Measurements from ENCODE around the gene LAMA2. TPM values are rescaled to one million over a fixed set of nuclear protein-coding genes. Genes with fewer than 3 reads are reported as not detected.

The LAMA2 gene
- total RNA-seq, 1 donor from 2014 or later: 54.0 TPM

- DNase-seq (ENCODE audit: extremely low spot score, unreplicated experiment): no peak
- Mint-ChIP-seq H3K4me3 (no peak overlapping the region), H3K27me3 (no peaks in the 10 kb centered on the region), H3K36me3 (peaks cover 4% of the 10 kb centered on the region), H3K4me1 (ENCODE audit: unreplicated experiment) (peaks cover 12% of the 10 kb centered on the region), H3K9me3 (peaks cover 5% of the 10 kb centered on the region), H3K27ac (no peak overlapping the region)
- no peak for TF ChIP-seq CTCF (conservative IDR thresholded peaks at IDR 0.05)
These were observed 300.9 kb downstream of the LAMA2 start for GRCh38 chr6:129183681-129184301.

GRCh38 chr6:129184324-129184723 is 301.4 kb downstream of the LAMA2 start:
- DNase-seq (ENCODE audit: extremely low spot score, unreplicated experiment): no peak
- no peak overlapping the region for H3K27ac Mint-ChIP-seq
- H3K36me3 Mint-ChIP-seq: peaks cover 4% of the 10 kb centered on the region
- peaks cover 8% of the 10 kb centered on the region for H3K4me1 Mint-ChIP-seq (ENCODE audit: unreplicated experiment)
- no peaks in the 10 kb centered on the region for H3K27me3 Mint-ChIP-seq
- no peak for TF ChIP-seq CTCF (conservative IDR thresholded peaks at IDR 0.05)
- H3K9me3 Mint-ChIP-seq: peaks cover 5% of the 10 kb centered on the region
- H3K4me3 Mint-ChIP-seq: no peak overlapping the region

- peaks cover 8% of the 10 kb centered on the region for H3K4me1 Mint-ChIP-seq (ENCODE audit: unreplicated experiment)
- H3K36me3 Mint-ChIP-seq: peaks cover 4% of the 10 kb centered on the region
- TF ChIP-seq CTCF (conservative IDR thresholded peaks at IDR 0.05): no peak
- H3K27me3 Mint-ChIP-seq: no peaks in the 10 kb centered on the region
- DNase-seq (ENCODE audit: extremely low spot score, unreplicated experiment): no peak
- no peak overlapping the region for H3K4me3 Mint-ChIP-seq
- H3K27ac Mint-ChIP-seq: no peak overlapping the region
- H3K9me3 Mint-ChIP-seq: peaks cover 5% of the 10 kb centered on the region
These were observed 301.9 kb downstream of the LAMA2 start for GRCh38 chr6:129184808-129185366.

- H3K4me1 Mint-ChIP-seq (ENCODE audit: unreplicated experiment): peaks cover 5% of the 10 kb centered on the region
- H3K27me3 Mint-ChIP-seq: no peaks in the 10 kb centered on the region
- H3K27ac Mint-ChIP-seq: no peak overlapping the region
- no peak overlapping the region for H3K4me3 Mint-ChIP-seq
- H3K9me3 Mint-ChIP-seq: peaks cover 5% of the 10 kb centered on the region
- H3K36me3 Mint-ChIP-seq: peaks cover 4% of the 10 kb centered on the region
- TF ChIP-seq CTCF (conservative IDR thresholded peaks at IDR 0.05): no peak
- DNase-seq (ENCODE audit: extremely low spot score, unreplicated experiment): no peak
These were observed 304.1 kb downstream of the LAMA2 start for GRCh38 chr6:129186988-129187387.

GRCh38 chr6:129188306-129188705 is 305.4 kb downstream of the LAMA2 start:
- Mint-ChIP-seq H3K36me3 (peaks cover 10% of the 10 kb centered on the region), H3K4me3 (no peak overlapping the region), H3K4me1 (ENCODE audit: unreplicated experiment) (peaks cover 5% of the 10 kb centered on the region), H3K27ac (no peak overlapping the region), H3K9me3 (peaks cover 5% of the 10 kb centered on the region), H3K27me3 (no peaks in the 10 kb centered on the region)
- no peak for DNase-seq (ENCODE audit: extremely low spot score, unreplicated experiment)
- TF ChIP-seq CTCF (conservative IDR thresholded peaks at IDR 0.05): no peak

Data from type B pancreatic cell (in vitro differentiated cells).